IMR-90 (cell line): ENCODE measurements around the gene NBPF1. TPM values are rescaled to one million over a fixed set of nuclear protein-coding genes. Genes with fewer than 3 reads are reported as not detected.

ENCODE experiments used
- MAFK ChIP-seq: IDR thresholded peaks from 2 replicates; pipeline ENCODE4 v1.6.1; 2012; ENCODE audit warnings: low read depth, low read length, improper control_type of control experiment
- MAZ ChIP-seq: IDR thresholded peaks from 2 replicates; pipeline ENCODE4 v1.6.1; 2012; ENCODE audit warnings: low read depth, mild to moderate bottlenecking, low read length, improper control_type of control experiment, moderate library complexity, borderline replicate concordance
- RCOR1 ChIP-seq: IDR thresholded peaks from 2 replicates; pipeline ENCODE4 v1.6.1; 2012; ENCODE audit warnings: mild to moderate bottlenecking, low read length, improper control_type of control experiment; ENCODE audit not compliant: insufficient replicate concordance
- RFX5 ChIP-seq: IDR thresholded peaks from 2 replicates; pipeline ENCODE4 v1.8.0; 2012; ENCODE audit warnings: low read depth, mild to moderate bottlenecking, low read length, moderate library complexity
- polyA plus RNA-seq, 3 experiments: library from polyadenylated mRNA; depleted of rRNA; stranded (reverse); fragments of >200 nt; gene quantifications; 2 replicates each; pipeline ENCODE4 v1.2.3, GENCODE V29; 2012; ENCODE audit warnings: low replicate concordance in 1 of 3
- total RNA-seq: library from RNA; depleted of rRNA; stranded (reverse); fragments of >200 nt; gene quantifications from 2 replicates; pipeline ENCODE4 v1.2.3, GENCODE V29; 2012
- TF ChIP-seq, protein P1 (sequence below): conservative IDR thresholded peaks from 2 replicates; pipeline ENCODE4 v1.5.1; 2012; ENCODE audit warnings: mild to moderate bottlenecking, low read depth, low read length, improper control_type of control experiment

Gene NBPF1
- total and polyA plus RNA-seq, 2 of the 4 experiments (the other 2 are of a cell fraction) = 18.8 to 25.3 TPM

DNA sequence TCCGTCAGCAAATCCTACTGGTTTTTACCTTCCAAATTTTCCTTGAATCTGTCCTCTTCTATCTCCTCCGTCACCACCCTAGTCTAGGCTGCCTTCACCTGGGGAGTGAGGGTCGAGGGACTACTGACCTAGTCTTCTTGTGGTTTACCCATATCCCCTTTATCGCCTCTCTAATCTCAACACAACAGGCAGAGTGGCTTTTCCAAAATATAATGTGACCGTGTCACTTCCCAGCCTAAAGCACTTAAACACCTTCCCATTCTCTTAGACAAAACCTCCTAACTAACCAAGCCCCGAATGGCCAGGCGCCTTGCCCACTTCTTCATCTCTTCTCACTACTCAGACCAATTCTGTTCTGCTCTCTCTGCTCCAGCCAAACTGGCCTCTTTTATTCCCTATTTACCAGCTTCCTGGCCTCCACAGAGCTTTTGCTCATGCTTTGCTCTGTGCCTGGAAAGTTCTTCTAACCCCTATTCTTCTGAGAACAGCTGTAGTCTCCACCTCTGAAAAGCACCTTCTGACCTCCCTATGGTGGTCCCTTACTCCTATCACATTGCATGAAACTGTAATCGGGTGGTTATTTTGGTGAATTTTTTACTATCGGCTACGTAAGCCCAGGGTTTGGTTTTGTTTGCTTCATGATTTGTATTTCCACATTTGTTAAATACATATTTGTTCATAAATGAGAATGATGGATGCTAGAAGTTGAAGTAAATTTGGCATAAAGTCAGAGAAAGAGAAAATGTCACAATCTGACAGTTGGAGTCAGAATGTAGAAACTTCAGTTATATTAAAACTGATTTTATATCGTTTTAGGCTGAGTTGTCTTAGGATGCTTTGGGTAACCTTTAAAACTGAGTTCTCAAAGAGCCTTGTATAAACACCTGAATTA lies 1.2 kb upstream of the NBPF1 start (continued):
- TF ChIP-seq MAZ = no peak
- TF ChIP-seq RCOR1 = no peak
- TF ChIP-seq, protein P1, sequence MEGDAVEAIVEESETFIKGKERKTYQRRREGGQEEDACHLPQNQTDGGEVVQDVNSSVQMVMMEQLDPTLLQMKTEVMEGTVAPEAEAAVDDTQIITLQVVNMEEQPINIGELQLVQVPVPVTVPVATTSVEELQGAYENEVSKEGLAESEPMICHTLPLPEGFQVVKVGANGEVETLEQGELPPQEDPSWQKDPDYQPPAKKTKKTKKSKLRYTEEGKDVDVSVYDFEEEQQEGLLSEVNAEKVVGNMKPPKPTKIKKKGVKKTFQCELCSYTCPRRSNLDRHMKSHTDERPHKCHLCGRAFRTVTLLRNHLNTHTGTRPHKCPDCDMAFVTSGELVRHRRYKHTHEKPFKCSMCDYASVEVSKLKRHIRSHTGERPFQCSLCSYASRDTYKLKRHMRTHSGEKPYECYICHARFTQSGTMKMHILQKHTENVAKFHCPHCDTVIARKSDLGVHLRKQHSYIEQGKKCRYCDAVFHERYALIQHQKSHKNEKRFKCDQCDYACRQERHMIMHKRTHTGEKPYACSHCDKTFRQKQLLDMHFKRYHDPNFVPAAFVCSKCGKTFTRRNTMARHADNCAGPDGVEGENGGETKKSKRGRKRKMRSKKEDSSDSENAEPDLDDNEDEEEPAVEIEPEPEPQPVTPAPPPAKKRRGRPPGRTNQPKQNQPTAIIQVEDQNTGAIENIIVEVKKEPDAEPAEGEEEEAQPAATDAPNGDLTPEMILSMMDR = no peak
- TF ChIP-seq MAFK = no peak
- no peak for TF ChIP-seq RFX5
